IMR-90 (cell line): Measurements from ENCODE around the gene IL1RAP. TPM values are rescaled to one million over a fixed set of nuclear protein-coding genes. Genes with fewer than 3 reads are reported as not detected.
"Not testable (repeated sequence)": the region's sequence is repeated elsewhere in the genome, so short reads cannot be mapped to it uniquely, and the experiment has no call there.

ENCODE experiments used
- ATAC-seq: fragments of 200-7000 bp; cut with Tn5 transposase; 2 replicates; pipeline ENCODE4 v1.9.1; 2020; ENCODE audit warnings: low read depth, mild to moderate bottlenecking, moderate library complexity
- BruUV-seq: library from RNA; stranded (reverse); fragments of 400-500 nt; replicated peaks from 2 replicates; lab custom pipeline; 2021; lab: Mats Ljungman, UMichigan
- CTCF ChIA-PET: fragments of 300-600 bp; formaldehyde crosslinking; extraction: SDS; loops from one replicate; lab custom pipeline; 2021; ENCODE audit warnings: antibody characterized with exemption; lab: Yijun Ruan, JAX
- POLR2A ChIA-PET: fragments of 300-600 bp; sonication (Branson Sonifier 250); formaldehyde crosslinking; loops from one replicate; lab custom pipeline; 2022; ENCODE audit warnings: antibody characterized with exemption; ENCODE audit not compliant: unreplicated experiment; lab: Charles Lee
- DNase-seq: peaks from one replicate; pipeline ENCODE4 v3.0.0; 2013
- H2AFZ ChIP-seq: replicated peaks from 2 replicates; pipeline ENCODE3; 2013; ENCODE audit warnings: low read length, mild to moderate bottlenecking; ENCODE audit not compliant: poor library complexity
- H2AK5ac ChIP-seq: 2 replicates; pipeline ENCODE4 v1.6.1; 2013; ENCODE audit warnings: low read depth, low read length, inconsistent platforms
- H2AK9ac ChIP-seq: replicated peaks from 2 replicates; pipeline ENCODE3; 2013; ENCODE audit warnings: mild to moderate bottlenecking, low read depth, low read length, moderate library complexity; ENCODE audit not compliant: poor library complexity
- H2BK120ac ChIP-seq: 2 replicates; pipeline ENCODE4 v1.6.1; 2013; ENCODE audit warnings: low read depth, low read length, inconsistent platforms
- H2BK15ac ChIP-seq: 3 replicates; pipeline ENCODE4 v1.6.1; 2013; ENCODE audit warnings: low read depth, low read length, inconsistent platforms
- H2BK20ac ChIP-seq: 2 replicates; pipeline ENCODE4 v1.6.1; 2013; ENCODE audit warnings: low read depth, mild to moderate bottlenecking, inconsistent platforms, low read length, moderate library complexity
- H2BK5ac ChIP-seq: 2 replicates; pipeline ENCODE4 v1.6.1; 2013; ENCODE audit warnings: mild to moderate bottlenecking, low read depth, low read length, inconsistent platforms; ENCODE audit not compliant: poor library complexity, severe bottlenecking
- H3K14ac ChIP-seq: replicated peaks from 2 replicates; pipeline ENCODE4 v1.6.1; 2013; ENCODE audit warnings: low read depth, low read length, inconsistent platforms
- H3K18ac ChIP-seq: 2 replicates; pipeline ENCODE4 v1.6.1; 2013; ENCODE audit warnings: low read depth, low read length, control low read depth
- H3K23ac ChIP-seq: 2 replicates; pipeline ENCODE4 v1.6.1; 2013; ENCODE audit warnings: low read depth, low read length, inconsistent platforms
- H3K27ac ChIP-seq: 2 replicates; pipeline ENCODE4 v1.5.1; 2013; ENCODE audit warnings: mild to moderate bottlenecking, control low read depth, low read length; ENCODE audit not compliant: insufficient read depth
- H3K27me3 ChIP-seq: 2 replicates; pipeline ENCODE4 v1.6.1; 2013; ENCODE audit warnings: low read length; ENCODE audit not compliant: control insufficient read depth, insufficient read depth
- H3K36me3 ChIP-seq: 2 replicates; pipeline ENCODE4 v1.6.1; 2013; ENCODE audit warnings: low read length, mixed read lengths; ENCODE audit not compliant: control insufficient read depth, insufficient read depth
- H3K4ac ChIP-seq: 2 replicates; pipeline ENCODE4 v1.6.1; 2013; ENCODE audit warnings: low read depth, low read length, inconsistent platforms
- H3K4me1 ChIP-seq: 2 replicates; pipeline ENCODE4 v1.6.1; 2013; ENCODE audit warnings: low read length, mixed read lengths; ENCODE audit not compliant: control insufficient read depth, insufficient read depth
- H3K4me2 ChIP-seq: 2 replicates; pipeline ENCODE4 v1.6.1; 2013; ENCODE audit warnings: low read depth, mild to moderate bottlenecking, control low read depth, low read length, moderate library complexity
- H3K4me3 ChIP-seq: 2 replicates; pipeline ENCODE4 v1.5.1; 2013; ENCODE audit warnings: low read depth, mild to moderate bottlenecking, control low read depth, low read length, moderate library complexity; ENCODE audit not compliant: insufficient read depth
- H3K56ac ChIP-seq: 2 replicates; pipeline ENCODE4 v1.6.1; 2013; ENCODE audit warnings: low read length, inconsistent platforms; ENCODE audit not compliant: insufficient read depth; ENCODE audit errors: extremely low read depth
- H3K79me1 ChIP-seq, 2 experiments: 2 replicates each; pipeline ENCODE4 v1.6.1; 2013; ENCODE audit warnings: low read length in 2 of 2, inconsistent platforms in 1 of 2, low read depth in 1 of 2
- H3K9ac ChIP-seq: 2 replicates; pipeline ENCODE4 v1.6.1; 2013; ENCODE audit warnings: low read depth, low read length, control low read depth
- H3K9me1 ChIP-seq: 2 replicates; pipeline ENCODE4 v1.6.1; 2013; ENCODE audit warnings: low read length, inconsistent platforms; ENCODE audit not compliant: insufficient read depth
- H3K9me3 ChIP-seq: 2 replicates; pipeline ENCODE4 v1.6.1; 2013; ENCODE audit warnings: low read length; ENCODE audit not compliant: control insufficient read depth, insufficient read depth
- H4K20me1 ChIP-seq: 2 replicates; pipeline ENCODE4 v1.6.1; 2013; ENCODE audit warnings: low read length, inconsistent platforms; ENCODE audit not compliant: insufficient read depth
- H4K5ac ChIP-seq: 2 replicates; pipeline ENCODE4 v1.6.1; 2013; ENCODE audit warnings: mild to moderate bottlenecking, low read depth, low read length, control low read depth
- H4K8ac ChIP-seq, 2 experiments: 2 replicates each; pipeline ENCODE4 v1.6.1; 2013; ENCODE audit warnings: low read depth in 2 of 2, low read length in 2 of 2, control low read depth in 1 of 2, inconsistent platforms in 1 of 2
- H4K91ac ChIP-seq: 2 replicates; pipeline ENCODE4 v1.6.1; 2013; ENCODE audit warnings: low read depth, low read length, inconsistent platforms; ENCODE audit not compliant: insufficient read depth
- WGBS, 2 experiments: methylation state at CpG; one replicate each; pipeline versions ENCODE4 v1.1.5 to v1.1.7; 2013; ENCODE audit warnings: missing lambda C conversion rate in 2 of 2; ENCODE audit not compliant: insufficient read length in 1 of 2; ENCODE audit errors: extremely low coverage in 2 of 2; 5-methylcytosine and 5-hydroxymethylcytosine counted together
- dilution Hi-C: fragments of 300-500 bp; cut with HindIII; formaldehyde crosslinking; loops from one replicate; pipeline ENCODE4 v1.14.3; 2018; ENCODE audit warnings: low sequenced_read_pairs; ENCODE audit not compliant: unreplicated experiment
- in situ Hi-C: fragments of 300-500 bp; cut with MboI; formaldehyde crosslinking; loops from 3 replicates; pipeline ENCODE4 v1.14.3; 2019; ENCODE audit warnings: low sequenced_read_pairs, inconsistent platforms, mixed read lengths
- intact Hi-C: fragments of 100-400 bp; cut with micrococcal nuclease; formaldehyde crosslinking; loops from 2 replicates; pipeline ENCODE4 v1.10.0; 2022
- polyA plus RNA-seq, 3 experiments: library from polyadenylated mRNA; depleted of rRNA; stranded (reverse); fragments of >200 nt; gene quantifications; 2 replicates each; pipeline ENCODE4 v1.2.3, GENCODE V29; 2012; ENCODE audit warnings: low replicate concordance in 1 of 3
- total RNA-seq: library from RNA; depleted of rRNA; stranded (reverse); fragments of >200 nt; gene quantifications from 2 replicates; pipeline ENCODE4 v1.2.3, GENCODE V29; 2012

Gene IL1RAP
- total and polyA plus RNA-seq, 2 of the 4 experiments (the other 2 are of a cell fraction) = 8.3 to 11.3 TPM

DNA sequence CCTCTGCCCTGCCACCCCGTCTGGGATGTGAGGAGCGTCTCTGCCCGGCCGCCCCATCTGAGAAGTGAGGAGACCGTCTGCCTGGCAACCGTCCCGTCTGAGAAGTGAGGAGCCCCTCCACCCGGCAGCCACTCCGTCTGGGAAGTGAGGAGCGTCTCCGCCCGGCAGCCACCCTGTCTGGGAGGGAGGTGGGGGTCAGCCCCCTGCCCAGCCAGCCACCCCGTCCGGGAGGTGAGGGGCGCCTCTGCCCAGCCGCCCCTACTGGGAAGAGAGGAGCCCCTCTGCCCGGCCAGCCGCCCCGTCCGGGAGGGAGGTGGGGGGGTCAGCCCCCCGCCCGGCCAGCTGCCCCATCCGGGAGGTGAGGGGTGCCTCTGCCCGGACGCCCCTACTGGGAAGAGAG, 40.6 kb upstream of the IL1RAP start:
- H3K56ac ChIP-seq, H3K23ac ChIP-seq, H3K27ac ChIP-seq, H2BK5ac ChIP-seq, POLR2A ChIA-PET, H3K79me1 ChIP-seq, H3K4me2 ChIP-seq, H3K9ac ChIP-seq, intact Hi-C loops, H3K27me3 ChIP-seq, DNase-seq, H3K4me3 ChIP-seq, H2BK15ac ChIP-seq, H2AK5ac ChIP-seq, H3K4me1 ChIP-seq, H2AK9ac ChIP-seq, H2BK120ac ChIP-seq, H3K9me1 ChIP-seq, H3K9me3 ChIP-seq, in situ Hi-C loops, H3K36me3 ChIP-seq, H2AFZ ChIP-seq, H4K20me1 ChIP-seq, CTCF ChIA-PET, H3K4ac ChIP-seq, dilution Hi-C loops, H3K14ac ChIP-seq, H4K91ac ChIP-seq, ATAC-seq, H4K5ac ChIP-seq, BruUV-seq, H2BK20ac ChIP-seq, H4K8ac ChIP-seq, H3K18ac ChIP-seq: not testable (repeated sequence)
- no CpG with 5 or more reads among the region's 25 CpGs for WGBS, 2 experiments
